ENCODE results near the gene NFKBIE. TPM values are rescaled to one million over a fixed set of nuclear protein-coding genes. Genes with fewer than 3 reads are reported as not detected.

Gene NFKBIE
- total and polyA plus RNA-seq, 2 experiments from 2014 or later: 14.6 to 25.9 TPM

DNA sequence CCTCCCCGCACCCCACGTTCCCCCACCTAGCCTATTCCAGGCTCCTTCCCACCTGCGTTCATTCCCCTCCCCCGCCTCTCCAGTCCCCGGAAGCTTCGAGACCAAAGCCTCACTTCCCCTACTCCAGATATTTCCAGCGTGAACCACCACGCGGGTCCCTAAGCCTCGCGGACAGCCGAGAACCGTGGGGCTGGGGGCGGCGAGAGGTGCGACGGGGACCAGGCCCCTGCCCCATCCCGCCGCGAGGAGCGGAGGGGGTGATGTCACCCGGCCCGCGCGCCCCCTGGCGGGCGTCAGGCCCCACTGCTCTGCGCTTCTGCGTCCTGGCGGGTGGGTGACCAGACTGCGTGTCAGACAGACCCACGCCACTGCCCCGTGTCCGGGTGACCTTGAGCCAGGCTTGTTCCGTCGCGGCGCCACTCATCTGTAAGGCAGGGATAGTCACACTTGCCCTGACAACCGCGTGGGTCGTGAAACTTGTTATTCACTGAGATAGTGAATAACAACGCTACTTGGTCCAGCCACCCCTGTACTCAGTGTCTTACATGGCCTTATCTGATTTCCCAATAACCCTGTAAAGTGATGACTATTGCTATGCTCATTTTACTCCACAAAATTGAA is 27.4 kb downstream of the NFKBIE start (continued):
- TF ChIP-seq, protein P1, sequence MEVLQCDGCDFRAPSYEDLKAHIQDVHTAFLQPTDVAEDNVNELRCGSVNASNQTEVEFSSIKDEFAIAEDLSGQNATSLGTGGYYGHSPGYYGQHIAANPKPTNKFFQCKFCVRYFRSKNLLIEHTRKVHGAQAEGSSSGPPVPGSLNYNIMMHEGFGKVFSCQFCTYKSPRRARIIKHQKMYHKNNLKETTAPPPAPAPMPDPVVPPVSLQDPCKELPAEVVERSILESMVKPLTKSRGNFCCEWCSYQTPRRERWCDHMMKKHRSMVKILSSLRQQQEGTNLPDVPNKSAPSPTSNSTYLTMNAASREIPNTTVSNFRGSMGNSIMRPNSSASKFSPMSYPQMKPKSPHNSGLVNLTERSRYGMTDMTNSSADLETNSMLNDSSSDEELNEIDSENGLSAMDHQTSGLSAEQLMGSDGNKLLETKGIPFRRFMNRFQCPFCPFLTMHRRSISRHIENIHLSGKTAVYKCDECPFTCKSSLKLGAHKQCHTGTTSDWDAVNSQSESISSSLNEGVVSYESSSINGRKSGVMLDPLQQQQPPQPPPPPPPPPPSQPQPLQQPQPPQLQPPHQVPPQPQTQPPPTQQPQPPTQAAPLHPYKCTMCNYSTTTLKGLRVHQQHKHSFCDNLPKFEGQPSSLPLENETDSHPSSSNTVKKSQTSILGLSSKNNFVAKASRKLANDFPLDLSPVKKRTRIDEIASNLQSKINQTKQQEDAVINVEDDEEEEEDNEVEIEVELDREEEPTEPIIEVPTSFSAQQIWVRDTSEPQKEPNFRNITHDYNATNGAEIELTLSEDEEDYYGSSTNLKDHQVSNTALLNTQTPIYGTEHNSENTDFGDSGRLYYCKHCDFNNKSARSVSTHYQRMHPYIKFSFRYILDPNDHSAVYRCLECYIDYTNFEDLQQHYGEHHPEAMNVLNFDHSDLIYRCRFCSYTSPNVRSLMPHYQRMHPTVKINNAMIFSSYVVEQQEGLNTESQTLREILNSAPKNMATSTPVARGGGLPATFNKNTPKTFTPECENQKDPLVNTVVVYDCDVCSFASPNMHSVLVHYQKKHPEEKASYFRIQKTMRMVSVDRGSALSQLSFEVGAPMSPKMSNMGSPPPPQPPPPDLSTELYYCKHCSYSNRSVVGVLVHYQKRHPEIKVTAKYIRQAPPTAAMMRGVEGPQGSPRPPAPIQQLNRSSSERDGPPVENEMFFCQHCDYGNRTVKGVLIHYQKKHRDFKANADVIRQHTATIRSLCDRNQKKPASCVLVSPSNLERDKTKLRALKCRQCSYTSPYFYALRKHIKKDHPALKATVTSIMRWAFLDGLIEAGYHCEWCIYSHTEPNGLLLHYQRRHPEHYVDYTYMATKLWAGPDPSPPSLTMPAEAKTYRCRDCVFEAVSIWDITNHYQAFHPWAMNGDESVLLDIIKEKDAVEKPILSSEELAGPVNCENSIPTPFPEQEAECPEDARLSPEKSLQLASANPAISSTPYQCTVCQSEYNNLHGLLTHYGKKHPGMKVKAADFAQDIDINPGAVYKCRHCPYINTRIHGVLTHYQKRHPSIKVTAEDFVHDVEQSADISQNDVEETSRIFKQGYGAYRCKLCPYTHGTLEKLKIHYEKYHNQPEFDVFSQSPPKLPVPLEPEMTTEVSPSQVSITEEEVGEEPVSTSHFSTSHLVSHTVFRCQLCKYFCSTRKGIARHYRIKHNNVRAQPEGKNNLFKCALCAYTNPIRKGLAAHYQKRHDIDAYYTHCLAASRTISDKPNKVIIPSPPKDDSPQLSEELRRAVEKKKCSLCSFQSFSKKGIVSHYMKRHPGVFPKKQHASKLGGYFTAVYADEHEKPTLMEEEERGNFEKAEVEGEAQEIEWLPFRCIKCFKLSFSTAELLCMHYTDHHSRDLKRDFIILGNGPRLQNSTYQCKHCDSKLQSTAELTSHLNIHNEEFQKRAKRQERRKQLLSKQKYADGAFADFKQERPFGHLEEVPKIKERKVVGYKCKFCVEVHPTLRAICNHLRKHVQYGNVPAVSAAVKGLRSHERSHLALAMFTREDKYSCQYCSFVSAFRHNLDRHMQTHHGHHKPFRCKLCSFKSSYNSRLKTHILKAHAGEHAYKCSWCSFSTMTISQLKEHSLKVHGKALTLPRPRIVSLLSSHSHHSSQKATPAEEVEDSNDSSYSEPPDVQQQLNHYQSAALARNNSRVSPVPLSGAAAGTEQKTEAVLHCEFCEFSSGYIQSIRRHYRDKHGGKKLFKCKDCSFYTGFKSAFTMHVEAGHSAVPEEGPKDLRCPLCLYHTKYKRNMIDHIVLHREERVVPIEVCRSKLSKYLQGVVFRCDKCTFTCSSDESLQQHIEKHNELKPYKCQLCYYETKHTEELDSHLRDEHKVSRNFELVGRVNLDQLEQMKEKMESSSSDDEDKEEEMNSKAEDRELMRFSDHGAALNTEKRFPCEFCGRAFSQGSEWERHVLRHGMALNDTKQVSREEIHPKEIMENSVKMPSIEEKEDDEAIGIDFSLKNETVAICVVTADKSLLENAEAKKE (CRISPR knock-in tag; IDR thresholded peaks at IDR 0.05): no peak
- TF ChIP-seq CREB1 (CRISPR knock-in tag; IDR thresholded peaks at IDR 0.05; ENCODE audit: low read depth) (peak; percentile 80), STAT1 (IDR thresholded peaks at IDR 0.05; ENCODE audit: unreplicated experiment) (no peak)
- TF ChIP-seq, protein P2, sequence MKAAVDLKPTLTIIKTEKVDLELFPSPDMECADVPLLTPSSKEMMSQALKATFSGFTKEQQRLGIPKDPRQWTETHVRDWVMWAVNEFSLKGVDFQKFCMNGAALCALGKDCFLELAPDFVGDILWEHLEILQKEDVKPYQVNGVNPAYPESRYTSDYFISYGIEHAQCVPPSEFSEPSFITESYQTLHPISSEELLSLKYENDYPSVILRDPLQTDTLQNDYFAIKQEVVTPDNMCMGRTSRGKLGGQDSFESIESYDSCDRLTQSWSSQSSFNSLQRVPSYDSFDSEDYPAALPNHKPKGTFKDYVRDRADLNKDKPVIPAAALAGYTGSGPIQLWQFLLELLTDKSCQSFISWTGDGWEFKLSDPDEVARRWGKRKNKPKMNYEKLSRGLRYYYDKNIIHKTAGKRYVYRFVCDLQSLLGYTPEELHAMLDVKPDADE (IDR thresholded peaks at IDR 0.05): no peak

DNA sequence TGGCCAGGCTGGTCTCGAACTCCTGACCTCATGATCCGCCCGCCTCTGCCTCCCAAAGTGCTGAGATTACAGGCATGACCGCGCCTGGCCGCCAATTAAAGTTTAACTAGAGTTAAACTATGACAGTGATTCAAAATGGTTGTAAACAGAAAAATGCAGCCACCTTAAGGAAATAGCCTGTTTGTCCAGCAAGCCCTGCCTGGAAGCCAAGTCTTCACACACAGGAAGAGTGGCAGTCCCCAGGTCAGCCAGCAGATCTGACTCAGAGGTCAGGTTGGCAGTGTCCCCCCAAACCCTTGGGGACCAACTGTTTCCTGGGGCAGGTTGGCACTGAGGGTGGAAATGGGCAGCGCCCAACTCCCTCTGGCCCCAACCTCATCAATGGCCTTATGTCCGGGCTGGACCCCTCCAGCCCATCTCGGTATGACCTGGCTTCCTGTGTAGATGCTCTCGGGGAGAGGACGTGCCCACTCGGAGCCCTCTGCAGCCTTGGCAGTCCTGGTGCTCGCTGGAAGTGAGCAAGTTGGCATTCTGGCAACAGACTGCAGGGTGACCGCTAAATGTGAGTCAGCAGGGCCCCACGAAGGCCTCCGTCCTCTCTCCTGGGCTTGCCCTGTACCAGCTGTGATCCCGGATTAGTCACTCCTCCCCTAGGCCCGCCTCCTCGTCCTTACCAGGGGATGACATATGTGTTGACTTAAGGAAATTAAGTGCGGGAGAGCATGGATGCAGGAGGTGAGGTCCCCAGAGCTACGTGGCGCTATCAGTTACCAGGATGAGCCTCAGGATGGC is 28.1 kb downstream of the NFKBIE start:
- Histone ChIP-seq H4K20me1 (replicated peaks; ENCODE audit: insufficient read depth) (peaks cover 6% of the 10 kb centered on the region; the same call in 1 of the 2 replicates), H3K36me3 (ENCODE audit: insufficient read depth) (0 out of 2 replicates have a peak, but pooled peaks cover 4% of the 10 kb centered on the region), H3K79me2 (replicated peaks; ENCODE audit: insufficient read depth) (no peaks in the 10 kb centered on the region), H3K4me3 (peak overlapping the region; percentile 83), H2AFZ (no peak overlapping the region), H3K9me2 (ENCODE audit: insufficient read depth) (no peaks in the 10 kb centered on the region), H3K27ac (ENCODE audit: low read depth) (peak overlapping the region; percentile 69), H3K4me1 (ENCODE audit: insufficient read depth) (peaks cover 19% of the 10 kb centered on the region; the same call in 1 of the 2 replicates), H3K27me3 (ENCODE audit: insufficient read depth) (0 out of 2 replicates have a peak, but pooled peaks cover 11% of the 10 kb centered on the region), H3K4me2 (peak overlapping the region; percentile 90), H3F3A (replicated peaks; ENCODE audit: low read depth) (peaks cover 21% of the 10 kb centered on the region)
- Mint-ChIP-seq H3K27ac (peak overlapping the region; percentile 77; the same call in 1 of the 2 replicates), H3K4me3 (peak overlapping the region; percentile 73), H3K27me3 (ENCODE audit: insufficient read depth, low read depth, poor library complexity) (peaks cover 19% of the 10 kb centered on the region), H3K9me3 (no peaks in the 10 kb centered on the region; the same call in 2 of the 3 replicates), H3K4me1 (peaks cover 43% of the 10 kb centered on the region), H3K36me3 (ENCODE audit: low read depth) (peaks cover 40% of the 10 kb centered on the region)
- ATAC-seq: peak; percentile 65
- peak; percentile 92 for DNase-seq (ENCODE audit: low spot score)
- no peak for TF ChIP-seq NANOG (IDR thresholded peaks at IDR 0.05; ENCODE audit: borderline replicate concordance)
- no peak for TF ChIP-seq ZNF114 (CRISPR knock-in tag; IDR thresholded peaks at IDR 0.05)
- no peak for TF ChIP-seq STAT1 (IDR thresholded peaks at IDR 0.05; ENCODE audit: unreplicated experiment)
- TF ChIP-seq, protein P3, sequence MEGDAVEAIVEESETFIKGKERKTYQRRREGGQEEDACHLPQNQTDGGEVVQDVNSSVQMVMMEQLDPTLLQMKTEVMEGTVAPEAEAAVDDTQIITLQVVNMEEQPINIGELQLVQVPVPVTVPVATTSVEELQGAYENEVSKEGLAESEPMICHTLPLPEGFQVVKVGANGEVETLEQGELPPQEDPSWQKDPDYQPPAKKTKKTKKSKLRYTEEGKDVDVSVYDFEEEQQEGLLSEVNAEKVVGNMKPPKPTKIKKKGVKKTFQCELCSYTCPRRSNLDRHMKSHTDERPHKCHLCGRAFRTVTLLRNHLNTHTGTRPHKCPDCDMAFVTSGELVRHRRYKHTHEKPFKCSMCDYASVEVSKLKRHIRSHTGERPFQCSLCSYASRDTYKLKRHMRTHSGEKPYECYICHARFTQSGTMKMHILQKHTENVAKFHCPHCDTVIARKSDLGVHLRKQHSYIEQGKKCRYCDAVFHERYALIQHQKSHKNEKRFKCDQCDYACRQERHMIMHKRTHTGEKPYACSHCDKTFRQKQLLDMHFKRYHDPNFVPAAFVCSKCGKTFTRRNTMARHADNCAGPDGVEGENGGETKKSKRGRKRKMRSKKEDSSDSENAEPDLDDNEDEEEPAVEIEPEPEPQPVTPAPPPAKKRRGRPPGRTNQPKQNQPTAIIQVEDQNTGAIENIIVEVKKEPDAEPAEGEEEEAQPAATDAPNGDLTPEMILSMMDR (conservative IDR thresholded peaks at IDR 0.05; ENCODE audit: low read depth in 2 of 2): no peak
- TF ChIP-seq EZH2phosphoT487 (IDR thresholded peaks at IDR 0.05; ENCODE audit: unreplicated experiment): no peak
- no peak for TF ChIP-seq JUNB (IDR thresholded peaks at IDR 0.05; ENCODE audit: unreplicated experiment)
- TF ChIP-seq, protein P4, sequence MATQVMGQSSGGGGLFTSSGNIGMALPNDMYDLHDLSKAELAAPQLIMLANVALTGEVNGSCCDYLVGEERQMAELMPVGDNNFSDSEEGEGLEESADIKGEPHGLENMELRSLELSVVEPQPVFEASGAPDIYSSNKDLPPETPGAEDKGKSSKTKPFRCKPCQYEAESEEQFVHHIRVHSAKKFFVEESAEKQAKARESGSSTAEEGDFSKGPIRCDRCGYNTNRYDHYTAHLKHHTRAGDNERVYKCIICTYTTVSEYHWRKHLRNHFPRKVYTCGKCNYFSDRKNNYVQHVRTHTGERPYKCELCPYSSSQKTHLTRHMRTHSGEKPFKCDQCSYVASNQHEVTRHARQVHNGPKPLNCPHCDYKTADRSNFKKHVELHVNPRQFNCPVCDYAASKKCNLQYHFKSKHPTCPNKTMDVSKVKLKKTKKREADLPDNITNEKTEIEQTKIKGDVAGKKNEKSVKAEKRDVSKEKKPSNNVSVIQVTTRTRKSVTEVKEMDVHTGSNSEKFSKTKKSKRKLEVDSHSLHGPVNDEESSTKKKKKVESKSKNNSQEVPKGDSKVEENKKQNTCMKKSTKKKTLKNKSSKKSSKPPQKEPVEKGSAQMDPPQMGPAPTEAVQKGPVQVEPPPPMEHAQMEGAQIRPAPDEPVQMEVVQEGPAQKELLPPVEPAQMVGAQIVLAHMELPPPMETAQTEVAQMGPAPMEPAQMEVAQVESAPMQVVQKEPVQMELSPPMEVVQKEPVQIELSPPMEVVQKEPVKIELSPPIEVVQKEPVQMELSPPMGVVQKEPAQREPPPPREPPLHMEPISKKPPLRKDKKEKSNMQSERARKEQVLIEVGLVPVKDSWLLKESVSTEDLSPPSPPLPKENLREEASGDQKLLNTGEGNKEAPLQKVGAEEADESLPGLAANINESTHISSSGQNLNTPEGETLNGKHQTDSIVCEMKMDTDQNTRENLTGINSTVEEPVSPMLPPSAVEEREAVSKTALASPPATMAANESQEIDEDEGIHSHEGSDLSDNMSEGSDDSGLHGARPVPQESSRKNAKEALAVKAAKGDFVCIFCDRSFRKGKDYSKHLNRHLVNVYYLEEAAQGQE (IDR thresholded peaks at IDR 0.05; ENCODE audit: unreplicated experiment): no peak
- no peak for TF ChIP-seq CREB1 (CRISPR knock-in tag; IDR thresholded peaks at IDR 0.05; ENCODE audit: low read depth)

Data from GM23338 (cell line).